ENCODE data around the gene PNMA5. TPM values are rescaled to one million over a fixed set of nuclear protein-coding genes. Genes with fewer than 3 reads are reported as not detected.
"Not testable (repeated sequence)": the region's sequence is repeated elsewhere in the genome, so short reads cannot be mapped to it uniquely, and the experiment has no call there.

The PNMA5 gene
- polyA plus RNA-seq, 1 donor from 2014 or later: 1.4 TPM

DNA sequence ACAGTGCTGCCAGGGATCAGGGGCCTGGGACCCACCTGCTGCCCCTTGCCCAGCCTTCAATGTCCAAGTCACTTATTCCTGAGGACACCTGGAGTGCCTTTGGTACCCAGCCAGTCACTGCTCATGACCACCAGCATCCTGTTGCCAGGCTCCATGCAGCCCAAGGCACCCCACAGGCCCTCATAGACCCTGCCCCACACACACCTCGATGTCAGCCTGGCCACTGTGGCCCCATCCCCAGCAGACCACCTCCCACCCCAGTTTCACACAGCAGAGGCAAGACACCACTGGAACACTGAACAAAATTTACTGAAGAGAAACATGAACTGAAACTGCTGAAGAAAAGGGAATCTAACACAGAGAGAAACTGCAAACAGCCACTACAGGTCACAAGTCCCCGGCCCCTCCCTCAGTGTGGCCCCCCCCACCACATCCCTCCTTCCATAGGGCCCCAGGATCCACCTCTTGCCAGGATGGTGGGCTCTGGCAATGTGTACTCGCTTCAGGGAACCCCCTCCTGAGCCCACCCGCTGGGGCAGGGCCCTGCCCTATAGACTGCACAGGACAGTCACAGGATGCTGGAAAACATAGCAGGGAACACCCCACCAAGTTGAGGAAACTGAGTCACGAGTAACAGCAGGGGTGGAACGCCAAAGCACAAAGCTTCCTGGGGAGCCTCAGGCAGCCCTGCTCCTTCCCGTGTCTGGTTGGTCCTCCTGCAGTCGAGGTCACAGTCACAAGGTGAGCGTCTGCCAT is 5.2 kb downstream of the PNMA5 start:
- Histone ChIP-seq H3K4me3 (ENCODE audit: low read length) (no peak overlapping the region), H2AFZ (ENCODE audit: low read depth, low read length) (no peak overlapping the region), H3K9me2 (ENCODE audit: insufficient read depth, low read length) (no peaks in the 10 kb centered on the region), H3F3A (ENCODE audit: insufficient read depth, low read length, poor library complexity, severe bottlenecking) (no peaks in the 10 kb centered on the region), H3K4me2 (ENCODE audit: low read length) (no peak overlapping the region), H3K9me3 (ENCODE audit: low read length) (no peaks in the 10 kb centered on the region), H3K36me3 (ENCODE audit: insufficient read depth, low read length) (no peaks in the 10 kb centered on the region), H4K20me1 (ENCODE audit: insufficient read depth) (no peaks in the 10 kb centered on the region), H3K27ac (ENCODE audit: low read length) (no peak overlapping the region), H3K27me3 (ENCODE audit: insufficient read depth, low read depth, low read length) (no peaks in the 10 kb centered on the region), H3K9ac (ENCODE audit: low read length) (no peak overlapping the region), H3K79me2 (replicated peaks; ENCODE audit: insufficient read depth, low read length) (no peaks in the 10 kb centered on the region)
- no peak for TF ChIP-seq EP300 (conservative IDR thresholded peaks at IDR 0.05; ENCODE audit: poor library complexity, severe bottlenecking)
- TF ChIP-seq, protein P1, sequence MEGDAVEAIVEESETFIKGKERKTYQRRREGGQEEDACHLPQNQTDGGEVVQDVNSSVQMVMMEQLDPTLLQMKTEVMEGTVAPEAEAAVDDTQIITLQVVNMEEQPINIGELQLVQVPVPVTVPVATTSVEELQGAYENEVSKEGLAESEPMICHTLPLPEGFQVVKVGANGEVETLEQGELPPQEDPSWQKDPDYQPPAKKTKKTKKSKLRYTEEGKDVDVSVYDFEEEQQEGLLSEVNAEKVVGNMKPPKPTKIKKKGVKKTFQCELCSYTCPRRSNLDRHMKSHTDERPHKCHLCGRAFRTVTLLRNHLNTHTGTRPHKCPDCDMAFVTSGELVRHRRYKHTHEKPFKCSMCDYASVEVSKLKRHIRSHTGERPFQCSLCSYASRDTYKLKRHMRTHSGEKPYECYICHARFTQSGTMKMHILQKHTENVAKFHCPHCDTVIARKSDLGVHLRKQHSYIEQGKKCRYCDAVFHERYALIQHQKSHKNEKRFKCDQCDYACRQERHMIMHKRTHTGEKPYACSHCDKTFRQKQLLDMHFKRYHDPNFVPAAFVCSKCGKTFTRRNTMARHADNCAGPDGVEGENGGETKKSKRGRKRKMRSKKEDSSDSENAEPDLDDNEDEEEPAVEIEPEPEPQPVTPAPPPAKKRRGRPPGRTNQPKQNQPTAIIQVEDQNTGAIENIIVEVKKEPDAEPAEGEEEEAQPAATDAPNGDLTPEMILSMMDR (IDR thresholded peaks at IDR 0.05; ENCODE audit: poor library complexity, severe bottlenecking): no peak
- no peak for TF ChIP-seq RAD21 (conservative IDR thresholded peaks at IDR 0.05)
- TF ChIP-seq POLR2AphosphoS5 (IDR thresholded peaks at IDR 0.05): no peak
- no peak for TF ChIP-seq MXI1 (conservative IDR thresholded peaks at IDR 0.05; ENCODE audit: poor library complexity, severe bottlenecking)
- TF ChIP-seq, protein P2, sequence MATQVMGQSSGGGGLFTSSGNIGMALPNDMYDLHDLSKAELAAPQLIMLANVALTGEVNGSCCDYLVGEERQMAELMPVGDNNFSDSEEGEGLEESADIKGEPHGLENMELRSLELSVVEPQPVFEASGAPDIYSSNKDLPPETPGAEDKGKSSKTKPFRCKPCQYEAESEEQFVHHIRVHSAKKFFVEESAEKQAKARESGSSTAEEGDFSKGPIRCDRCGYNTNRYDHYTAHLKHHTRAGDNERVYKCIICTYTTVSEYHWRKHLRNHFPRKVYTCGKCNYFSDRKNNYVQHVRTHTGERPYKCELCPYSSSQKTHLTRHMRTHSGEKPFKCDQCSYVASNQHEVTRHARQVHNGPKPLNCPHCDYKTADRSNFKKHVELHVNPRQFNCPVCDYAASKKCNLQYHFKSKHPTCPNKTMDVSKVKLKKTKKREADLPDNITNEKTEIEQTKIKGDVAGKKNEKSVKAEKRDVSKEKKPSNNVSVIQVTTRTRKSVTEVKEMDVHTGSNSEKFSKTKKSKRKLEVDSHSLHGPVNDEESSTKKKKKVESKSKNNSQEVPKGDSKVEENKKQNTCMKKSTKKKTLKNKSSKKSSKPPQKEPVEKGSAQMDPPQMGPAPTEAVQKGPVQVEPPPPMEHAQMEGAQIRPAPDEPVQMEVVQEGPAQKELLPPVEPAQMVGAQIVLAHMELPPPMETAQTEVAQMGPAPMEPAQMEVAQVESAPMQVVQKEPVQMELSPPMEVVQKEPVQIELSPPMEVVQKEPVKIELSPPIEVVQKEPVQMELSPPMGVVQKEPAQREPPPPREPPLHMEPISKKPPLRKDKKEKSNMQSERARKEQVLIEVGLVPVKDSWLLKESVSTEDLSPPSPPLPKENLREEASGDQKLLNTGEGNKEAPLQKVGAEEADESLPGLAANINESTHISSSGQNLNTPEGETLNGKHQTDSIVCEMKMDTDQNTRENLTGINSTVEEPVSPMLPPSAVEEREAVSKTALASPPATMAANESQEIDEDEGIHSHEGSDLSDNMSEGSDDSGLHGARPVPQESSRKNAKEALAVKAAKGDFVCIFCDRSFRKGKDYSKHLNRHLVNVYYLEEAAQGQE (IDR thresholded peaks at IDR 0.05; ENCODE audit: borderline replicate concordance): no peak
- no peak for TF ChIP-seq TAF1 (IDR thresholded peaks at IDR 0.05; ENCODE audit: low read depth)
- no peak for TF ChIP-seq EZH2 (IDR thresholded peaks at IDR 0.05; ENCODE audit: borderline replicate concordance, insufficient read depth, low read length, poor library complexity, severe bottlenecking)
- no peak for TF ChIP-seq SMC3 (conservative IDR thresholded peaks at IDR 0.05; ENCODE audit: poor library complexity)

DNA sequence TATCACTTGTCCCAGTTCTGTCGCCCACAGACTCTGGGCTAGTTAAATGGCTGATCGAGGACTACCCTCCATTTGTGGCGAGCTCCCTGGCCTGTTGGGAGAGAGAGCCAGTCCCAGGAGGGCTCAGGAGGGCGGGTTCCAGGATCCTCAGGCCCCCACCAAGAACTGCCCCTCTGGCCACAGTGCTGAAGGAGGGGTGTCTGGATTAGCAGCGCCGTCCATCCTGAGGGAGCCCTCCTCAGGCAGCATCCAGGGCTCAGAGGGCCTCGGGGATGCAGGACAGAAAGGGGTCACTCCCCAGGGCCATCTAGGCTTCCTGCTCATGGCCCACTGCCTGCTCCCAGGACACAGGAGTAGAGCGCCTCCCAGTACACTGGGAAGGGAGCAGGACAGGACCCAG is 6.1 kb downstream of the PNMA5 start:
- Histone ChIP-seq H3K9me3 (ENCODE audit: low read length) (no peaks in the 10 kb centered on the region), H3K9ac (ENCODE audit: low read length) (no peak overlapping the region), H4K20me1 (ENCODE audit: insufficient read depth) (no peaks in the 10 kb centered on the region), H3K4me2 (ENCODE audit: low read length) (no peak overlapping the region), H3K27me3 (ENCODE audit: insufficient read depth, low read depth, low read length) (no peaks in the 10 kb centered on the region), H3K79me2 (replicated peaks; ENCODE audit: insufficient read depth, low read length) (no peaks in the 10 kb centered on the region), H3K36me3 (ENCODE audit: insufficient read depth, low read length) (no peaks in the 10 kb centered on the region), H3F3A (ENCODE audit: insufficient read depth, low read length, poor library complexity, severe bottlenecking) (no peaks in the 10 kb centered on the region), H3K4me3 (ENCODE audit: low read length) (no peak overlapping the region), H3K27ac (ENCODE audit: low read length) (no peak overlapping the region), H3K9me2 (ENCODE audit: insufficient read depth, low read length) (no peaks in the 10 kb centered on the region), H2AFZ (ENCODE audit: low read depth, low read length) (no peak overlapping the region)
- TF ChIP-seq, protein P1 (IDR thresholded peaks at IDR 0.05; ENCODE audit: poor library complexity, severe bottlenecking): no peak
- TF ChIP-seq SMC3 (conservative IDR thresholded peaks at IDR 0.05; ENCODE audit: poor library complexity) (no peak), MXI1 (conservative IDR thresholded peaks at IDR 0.05; ENCODE audit: poor library complexity, severe bottlenecking) (no peak), POLR2AphosphoS5 (IDR thresholded peaks at IDR 0.05) (no peak), EP300 (conservative IDR thresholded peaks at IDR 0.05; ENCODE audit: poor library complexity, severe bottlenecking) (no peak), TAF1 (IDR thresholded peaks at IDR 0.05; ENCODE audit: low read depth) (no peak), EZH2 (IDR thresholded peaks at IDR 0.05; ENCODE audit: borderline replicate concordance, insufficient read depth, low read length, poor library complexity, severe bottlenecking) (no peak)
- TF ChIP-seq, protein P2 (IDR thresholded peaks at IDR 0.05; ENCODE audit: borderline replicate concordance): no peak

DNA sequence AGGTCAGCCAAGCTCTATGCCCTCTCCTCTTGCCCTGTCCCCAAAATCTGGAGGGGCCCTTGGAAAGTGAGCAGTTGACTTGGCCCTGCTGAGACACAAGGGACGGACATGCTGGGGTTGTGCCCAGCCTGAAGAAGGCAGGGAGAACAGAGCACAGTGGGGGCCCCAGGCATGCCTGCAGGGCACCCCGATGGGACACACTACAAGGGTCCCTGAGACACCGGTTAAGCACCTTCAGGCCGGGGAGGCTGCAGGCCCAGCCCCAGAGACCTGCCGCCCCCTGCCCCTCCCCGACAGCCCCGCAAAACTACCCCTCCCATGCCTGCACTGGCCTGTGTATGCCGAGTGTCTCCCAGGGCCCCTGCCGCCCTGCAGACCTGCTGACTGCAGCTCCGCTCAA is 6.8 kb downstream of the PNMA5 start:
- H3K9me2 ChIP-seq (ENCODE audit: insufficient read depth, low read length); H3K27ac ChIP-seq (ENCODE audit: low read length); H3K9ac ChIP-seq (ENCODE audit: low read length); H3K79me2 ChIP-seq (replicated peaks; ENCODE audit: insufficient read depth, low read length); H3K4me2 ChIP-seq (ENCODE audit: low read length); H2AFZ ChIP-seq (ENCODE audit: low read depth, low read length); H4K20me1 ChIP-seq (ENCODE audit: insufficient read depth); H3K36me3 ChIP-seq (ENCODE audit: insufficient read depth, low read length); H3F3A ChIP-seq (ENCODE audit: insufficient read depth, low read length, poor library complexity, severe bottlenecking); H3K27me3 ChIP-seq (ENCODE audit: insufficient read depth, low read depth, low read length); H3K9me3 ChIP-seq (ENCODE audit: low read length); H3K4me3 ChIP-seq (ENCODE audit: low read length): not testable (repeated sequence)

Measured in neural cell (in vitro differentiated cells).